HepG2 (cell line): Measurements from ENCODE around the gene PTPN14.

Experiments
- CTCF ChIP-seq: sonication (generic); formaldehyde crosslinking; IDR thresholded peaks from 2 replicates; pipeline ENCODE4 v1.5.0; 2020; ENCODE audit warnings: mild to moderate bottlenecking, missing genetic modification reagents, moderate library complexity
- GATAD1 ChIP-seq: IDR thresholded peaks from 2 replicates; pipeline ENCODE4 v1.6.1; 2016; ENCODE audit warnings: missing genetic modification reagents, missing compliant biosample characterization
- JUN ChIP-seq: sonication (generic); formaldehyde crosslinking; IDR thresholded peaks from 2 replicates; pipeline ENCODE4 v1.4.0; 2020; ENCODE audit warnings: mild to moderate bottlenecking, missing genetic modification reagents
- NFATC3 ChIP-seq: sonication (generic); formaldehyde crosslinking; IDR thresholded peaks from 2 replicates; pipeline ENCODE4 v1.5.1; 2020; ENCODE audit warnings: mild to moderate bottlenecking, missing genetic modification reagents

- TF ChIP-seq CTCF (CRISPR knock-in tag) (no peak), JUN (CRISPR knock-in tag) (no peak), GATAD1 (CRISPR knock-in tag) (no peak), NFATC3 (CRISPR knock-in tag) (no peak)
Observed at GRCh38 chr1:214400131-214400530, 151.3 kb downstream of the PTPN14 start.
